Endothelial cell of umbilical vein (primary cell): ENCODE results near the gene UBASH3B. TPM values are rescaled to one million over a fixed set of nuclear protein-coding genes. Genes with fewer than 3 reads are reported as not detected.

Experiments
- BruUV-seq: library from RNA; stranded (reverse); fragments of 400-500 nt; replicated peaks from 2 replicates; lab custom pipeline; 2021; lab: Mats Ljungman, UMichigan
- CTCF ChIA-PET: fragments of 300-600, 350-600 bp; sonication (Branson Sonifier 250); formaldehyde crosslinking; loops from one replicate; lab custom pipeline; 2021; ENCODE audit warnings: antibody characterized with exemption, inconsistent platforms; lab: Charles Lee
- POLR2A ChIA-PET: fragments of 300-600, 350-600 bp; sonication (Branson Sonifier 250); formaldehyde crosslinking; loops from one replicate; lab custom pipeline; 2021; ENCODE audit warnings: antibody characterized with exemption, inconsistent platforms; lab: Charles Lee
- DNase-seq: peaks from one replicate; pipeline ENCODE4 v3.0.0-alpha.2; 2011; ENCODE audit warnings: low read depth, low spot score
- FAIRE-seq: peaks from 2 replicates; lab custom pipeline; 2011; peaks lifted over from hg19 to GRCh38; lab: Jason Lieb, UNC
- H2AFZ ChIP-seq: 2 replicates; pipeline ENCODE4 v1.6.0; 2012; ENCODE audit warnings: low read depth, low read length, control low read depth, inconsistent platforms
- H3K27ac ChIP-seq: 2 replicates; pipeline ENCODE4 v1.5.1; 2011; ENCODE audit warnings: low read depth, mild to moderate bottlenecking, control low read depth, low read length, moderate library complexity; ENCODE audit not compliant: insufficient read depth
- H3K27me3 ChIP-seq, 2 experiments: 2 replicates each; pipeline versions ENCODE4 v1.6.0 to v1.6.1; 2011; ENCODE audit warnings: low read length in 2 of 2, mixed read lengths in 1 of 2; ENCODE audit not compliant: control insufficient read depth in 2 of 2, insufficient read depth in 2 of 2
- H3K36me3 ChIP-seq, 2 experiments: 2 replicates in 1 of 2; 3 replicates in 1 of 2; pipeline ENCODE4 v1.5.1; 2011; ENCODE audit warnings: low read length in 2 of 2, mild to moderate bottlenecking in 1 of 2, moderate library complexity in 1 of 2; ENCODE audit not compliant: control insufficient read depth in 2 of 2, insufficient read depth in 2 of 2; ENCODE audit errors: extremely low read depth in 1 of 2
- H3K4me1 ChIP-seq: 3 replicates; pipeline ENCODE4 v1.5.1; 2011; ENCODE audit warnings: mild to moderate bottlenecking, low read length; ENCODE audit not compliant: control insufficient read depth, insufficient read depth; ENCODE audit errors: extremely low read depth
- H3K4me2 ChIP-seq: 2 replicates; pipeline ENCODE4 v1.6.1; 2011; ENCODE audit warnings: low read length, control low read depth, mixed read lengths; ENCODE audit not compliant: insufficient read depth
- H3K4me3 ChIP-seq, 3 experiments: fragments of 200-600 bp in 1 of 3; sonication (generic), shearing (Covaris generic) in 1 of 3; replicated peaks in 1 of 3; 2 replicates each; pipeline ENCODE4 v1.5.1; 2011 to 2016; ENCODE audit warnings: control low read depth in 3 of 3, low read length in 3 of 3, mild to moderate bottlenecking in 2 of 3, inconsistent platforms in 1 of 3, low read depth in 1 of 3, moderate library complexity in 1 of 3; ENCODE audit not compliant: insufficient read depth in 1 of 3
- H3K79me2 ChIP-seq: 2 replicates; pipeline ENCODE4 v1.6.0; 2012; ENCODE audit warnings: low read length, inconsistent platforms; ENCODE audit not compliant: control insufficient read depth, insufficient read depth
- H3K9ac ChIP-seq: replicated peaks from 2 replicates; pipeline ENCODE3; 2011; ENCODE audit warnings: low read length, control low read depth; ENCODE audit not compliant: insufficient read depth; ENCODE audit errors: extremely low read depth
- H3K9me1 ChIP-seq: replicated peaks from 3 replicates; pipeline ENCODE4 v1.6.0; 2011; ENCODE audit warnings: mild to moderate bottlenecking, low read length; ENCODE audit not compliant: control insufficient read depth, insufficient read depth; ENCODE audit errors: extremely low read depth
- H3K9me3 ChIP-seq: replicated peaks from 2 replicates; pipeline ENCODE4 v1.5.1; 2012; ENCODE audit warnings: low read length, inconsistent platforms; ENCODE audit not compliant: control insufficient read depth, insufficient read depth
- H4K20me1 ChIP-seq: replicated peaks from 2 replicates; pipeline ENCODE3; 2011; ENCODE audit warnings: mild to moderate bottlenecking, low read length; ENCODE audit not compliant: control insufficient read depth, insufficient read depth; ENCODE audit errors: extremely low read depth
- FOS ChIP-seq: IDR thresholded peaks from 2 replicates; pipeline ENCODE4 v1.6.1; 2011; ENCODE audit warnings: mild to moderate bottlenecking, low read length, moderate library complexity, borderline replicate concordance; ENCODE audit not compliant: insufficient read depth
- GATA2 ChIP-seq: IDR thresholded peaks from 2 replicates; pipeline ENCODE4 v1.7.0; 2011; ENCODE audit warnings: low read depth, mild to moderate bottlenecking, moderate library complexity, mixed read lengths, low read length; ENCODE audit not compliant: insufficient read length, insufficient read depth
- JUN ChIP-seq: IDR thresholded peaks from 2 replicates; pipeline ENCODE4 v1.6.1; 2011; ENCODE audit warnings: borderline replicate concordance, low read depth; ENCODE audit not compliant: insufficient read length, insufficient read depth
- MAX ChIP-seq: IDR thresholded peaks from 2 replicates; pipeline ENCODE4 v1.6.1; 2011; ENCODE audit not compliant: insufficient read depth, insufficient read length
- POLR2A ChIP-seq: IDR thresholded peaks from 2 replicates; pipeline ENCODE4 v1.6.1; 2012; ENCODE audit warnings: low read depth, mild to moderate bottlenecking, control low read depth, low read length
- POLR2AphosphoS5 ChIP-seq: IDR thresholded peaks from 2 replicates; pipeline ENCODE4 v1.6.1; 2012; ENCODE audit warnings: low read depth, mild to moderate bottlenecking, control low read depth, low read length, moderate library complexity; ENCODE audit not compliant: insufficient read depth
- dilution Hi-C: fragments of 300-500 bp; cut with MboI; formaldehyde crosslinking; loops from one replicate; pipeline ENCODE4 v1.15.0; 2019; ENCODE audit warnings: low sequenced_read_pairs; ENCODE audit not compliant: extremely low pct_ligation_motif_present
- intact Hi-C: fragments of 100-400 bp; cut with micrococcal nuclease; formaldehyde crosslinking; loops from one replicate; pipeline ENCODE4 v1.10.0; 2022
- polyA plus RNA-seq, 4 experiments: library from polyadenylated mRNA; depleted of rRNA in 3 of 4; stranded (reverse) in 3 of 4; unstranded in 1 of 4; fragments of >200 nt; gene quantifications; 2 replicates each; pipeline versions ENCODE4 v1.2.1 to v1.2.3, GENCODE V29; 2011 to 2012; ENCODE audit warnings: missing spikeins in 1 of 4
- total RNA-seq: library from RNA; stranded (reverse); gene quantifications from 2 replicates; pipeline ENCODE4 v1.2.3, GENCODE V29; 2021
- TF ChIP-seq, protein P1 (sequence below), 2 donors: IDR thresholded peaks; 1 replicate in 1 of 2; 2 replicates in 1 of 2; pipeline ENCODE4 v1.5.1; 2011; ENCODE audit warnings: low read length in 2 of 2, mild to moderate bottlenecking in 2 of 2, moderate library complexity in 2 of 2, control low read depth in 1 of 2, inconsistent platforms in 1 of 2, low read depth in 1 of 2; ENCODE audit not compliant: insufficient read depth in 1 of 2; ENCODE audit errors: extremely low read depth in 1 of 2

The UBASH3B gene
- total and polyA plus RNA-seq, 2 donors (not counting 3 experiments of a cell fraction or from before 2014, with no cell fraction given), result 23.7 to 38.1 TPM

DNA sequence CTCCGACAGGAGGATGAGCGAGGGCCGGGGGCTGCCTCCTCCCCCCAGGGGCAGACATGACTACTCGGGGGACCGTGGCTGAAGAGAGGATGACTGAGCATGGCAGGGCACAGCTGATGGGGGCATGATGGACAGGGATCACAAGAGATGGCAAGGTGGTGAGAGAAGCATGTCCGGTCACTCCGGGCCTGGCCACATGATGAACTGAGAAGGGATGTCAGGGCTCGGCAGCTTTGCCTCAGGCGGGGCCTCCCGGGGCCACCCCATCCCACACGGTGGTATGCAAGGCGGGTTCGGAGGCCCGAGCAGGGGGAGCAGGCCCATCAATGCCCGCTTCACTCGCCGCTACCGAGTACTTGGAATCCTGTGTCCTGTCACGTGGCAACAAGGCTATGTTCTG, 36.6 kb upstream of the UBASH3B start:
- H3K4me2 ChIP-seq, result no peak overlapping the region
- FAIRE-seq (no peak), DNase-seq (no peak)
- POLR2A ChIA-PET, result no interaction called here
- no TSS peak for BruUV-seq
- dilution Hi-C loops, result no loop called here
- TF ChIP-seq FOS (no peak), POLR2A (no peak), JUN (no peak), POLR2AphosphoS5 (no peak), MAX (no peak), GATA2 (no peak)
- TF ChIP-seq, protein P1, sequence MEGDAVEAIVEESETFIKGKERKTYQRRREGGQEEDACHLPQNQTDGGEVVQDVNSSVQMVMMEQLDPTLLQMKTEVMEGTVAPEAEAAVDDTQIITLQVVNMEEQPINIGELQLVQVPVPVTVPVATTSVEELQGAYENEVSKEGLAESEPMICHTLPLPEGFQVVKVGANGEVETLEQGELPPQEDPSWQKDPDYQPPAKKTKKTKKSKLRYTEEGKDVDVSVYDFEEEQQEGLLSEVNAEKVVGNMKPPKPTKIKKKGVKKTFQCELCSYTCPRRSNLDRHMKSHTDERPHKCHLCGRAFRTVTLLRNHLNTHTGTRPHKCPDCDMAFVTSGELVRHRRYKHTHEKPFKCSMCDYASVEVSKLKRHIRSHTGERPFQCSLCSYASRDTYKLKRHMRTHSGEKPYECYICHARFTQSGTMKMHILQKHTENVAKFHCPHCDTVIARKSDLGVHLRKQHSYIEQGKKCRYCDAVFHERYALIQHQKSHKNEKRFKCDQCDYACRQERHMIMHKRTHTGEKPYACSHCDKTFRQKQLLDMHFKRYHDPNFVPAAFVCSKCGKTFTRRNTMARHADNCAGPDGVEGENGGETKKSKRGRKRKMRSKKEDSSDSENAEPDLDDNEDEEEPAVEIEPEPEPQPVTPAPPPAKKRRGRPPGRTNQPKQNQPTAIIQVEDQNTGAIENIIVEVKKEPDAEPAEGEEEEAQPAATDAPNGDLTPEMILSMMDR (IDR thresholded peaks at IDR 0.05; ENCODE audit: extremely low read depth in 1 of 2, insufficient read depth in 1 of 2, low read depth in 1 of 2, low read length in 2 of 2), result no peak
- no peaks in the 10 kb centered on the region for H3K9me3 ChIP-seq
- CTCF ChIA-PET, result interaction anchor here (1.0 kb wide), 1 partner anchor 245 kb away, joined by 3 read pairs; no protein-coding TSS in a partner anchor
- H3K27ac ChIP-seq, result no peak overlapping the region
- no peaks in the 10 kb centered on the region for H3K36me3 ChIP-seq
- H3K9me1 ChIP-seq, result no peaks in the 10 kb centered on the region
- H3K4me3 ChIP-seq, result no peak overlapping the region
- H4K20me1 ChIP-seq, result no peaks in the 10 kb centered on the region
- H3K79me2 ChIP-seq, result no peaks in the 10 kb centered on the region
- intact Hi-C loops, result no loop called here
- H3K9ac ChIP-seq, result no peak overlapping the region
- H3K4me1 ChIP-seq, result no peaks in the 10 kb centered on the region
- peaks cover 0 to 3% of the 10 kb centered on the region in 2 experiments for H3K27me3 ChIP-seq
- no peak overlapping the region for H2AFZ ChIP-seq
